ENCODE data around the gene RIPK1.
"Not testable (repeated sequence)": the region's sequence is repeated elsewhere in the genome, so short reads cannot be mapped to it uniquely, and the experiment has no call there.

The RIPK1 gene

GRCh38 chr6:3136292-3137011, 68.2 kb downstream of the RIPK1 start:
- no peak for DNase-seq (ENCODE audit: low read depth)

DNA sequence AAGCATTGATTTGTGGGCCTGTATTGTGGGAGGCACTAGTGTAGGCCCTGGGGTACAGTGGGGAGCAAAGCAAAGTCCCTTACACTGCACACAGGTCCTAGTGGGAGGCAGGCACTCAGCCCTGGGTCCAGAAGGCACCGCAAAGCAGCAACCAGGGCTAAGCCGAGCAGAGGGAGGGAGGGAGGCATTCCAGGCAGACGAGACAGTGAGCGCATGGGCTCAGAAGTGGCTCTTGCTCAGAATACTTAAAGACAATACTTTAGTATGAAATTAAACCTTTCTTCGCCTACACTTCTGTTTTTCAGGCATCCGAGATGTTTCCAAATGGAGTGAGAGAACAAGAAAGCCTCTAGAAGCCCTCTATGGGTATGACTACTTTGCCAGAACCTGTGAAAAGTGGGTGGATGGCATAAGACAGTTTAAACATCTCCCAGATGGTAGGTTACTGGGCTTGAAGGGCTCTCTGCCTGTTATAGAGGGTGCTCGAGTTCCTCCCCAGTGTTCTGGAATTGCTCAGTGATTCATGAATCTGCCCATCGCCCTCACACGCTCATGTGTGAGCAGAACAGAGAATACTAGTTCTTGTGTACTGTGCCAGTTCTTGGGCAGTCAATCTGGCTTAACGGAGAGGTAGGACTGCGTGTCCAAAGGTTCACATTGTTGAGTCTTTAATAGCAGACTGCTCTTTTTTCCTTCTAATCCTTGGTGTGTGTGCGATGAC, 68.9 kb downstream of the RIPK1 start:
- no peak for DNase-seq (ENCODE audit: low read depth)

GRCh38 chr6:3137873-3138272, 69.6 kb downstream of the RIPK1 start:
- not testable (repeated sequence) for DNase-seq (ENCODE audit: low read depth)

DNA sequence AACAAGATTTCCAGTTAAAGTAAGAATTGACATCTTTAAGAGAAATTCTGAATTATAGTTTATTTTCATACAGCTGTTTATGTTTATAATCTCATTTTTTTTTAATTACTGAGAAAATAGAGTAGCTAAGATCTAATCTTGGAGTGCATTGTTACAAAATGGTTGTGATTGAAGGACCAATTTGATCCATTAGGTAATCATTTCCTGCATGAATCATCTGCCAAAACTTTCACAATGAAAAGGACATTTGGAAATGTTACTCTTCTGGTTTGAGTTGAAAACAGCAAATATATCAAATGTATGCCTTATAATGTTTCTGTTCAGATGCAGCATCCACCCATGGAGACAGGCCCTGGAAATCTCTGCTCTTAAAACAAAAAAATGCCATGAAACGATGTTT, 70.0 kb downstream of the RIPK1 start:
- no peak for DNase-seq (ENCODE audit: low read depth)

DNA sequence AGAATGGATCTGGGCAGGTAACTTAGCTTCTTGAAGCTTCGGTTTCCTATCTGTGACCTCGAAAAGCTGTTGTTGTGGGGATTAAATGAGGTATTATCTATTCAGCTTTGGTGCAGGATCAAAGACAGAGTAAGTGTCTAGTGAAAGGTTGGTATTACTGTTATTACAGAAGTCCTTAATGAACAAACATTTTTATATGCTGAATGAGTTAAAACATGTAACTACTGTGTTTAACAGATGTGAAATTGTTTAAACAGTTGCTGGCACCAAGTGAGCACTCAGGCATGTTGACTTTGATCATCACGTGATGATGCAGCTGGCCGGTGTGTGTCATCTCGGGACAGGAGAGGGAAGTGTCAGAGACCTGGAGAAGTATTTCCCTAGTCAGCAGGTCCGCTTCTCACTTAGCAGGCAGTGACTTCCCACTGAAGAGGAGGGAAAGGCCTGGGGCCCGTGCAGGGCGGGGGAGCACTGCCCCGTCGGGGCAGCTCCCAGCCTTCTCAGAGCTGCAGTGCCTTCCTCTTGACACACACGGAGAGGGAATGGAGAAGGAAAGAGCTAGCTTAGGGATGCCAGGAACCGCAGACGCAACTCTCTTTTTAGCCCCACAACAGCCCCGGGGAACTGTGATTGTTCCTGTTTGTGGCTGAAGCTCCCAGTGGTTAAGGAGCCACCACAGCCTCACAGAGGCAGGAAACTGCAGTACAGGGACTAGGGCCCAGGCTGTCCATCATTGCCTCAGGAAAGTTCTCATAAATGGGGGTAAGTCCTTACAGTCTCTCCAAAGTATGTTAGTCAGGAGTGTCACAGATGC, 71.0 kb downstream of the RIPK1 start:
- DNase-seq (ENCODE audit: low read depth) = no peak

DNA sequence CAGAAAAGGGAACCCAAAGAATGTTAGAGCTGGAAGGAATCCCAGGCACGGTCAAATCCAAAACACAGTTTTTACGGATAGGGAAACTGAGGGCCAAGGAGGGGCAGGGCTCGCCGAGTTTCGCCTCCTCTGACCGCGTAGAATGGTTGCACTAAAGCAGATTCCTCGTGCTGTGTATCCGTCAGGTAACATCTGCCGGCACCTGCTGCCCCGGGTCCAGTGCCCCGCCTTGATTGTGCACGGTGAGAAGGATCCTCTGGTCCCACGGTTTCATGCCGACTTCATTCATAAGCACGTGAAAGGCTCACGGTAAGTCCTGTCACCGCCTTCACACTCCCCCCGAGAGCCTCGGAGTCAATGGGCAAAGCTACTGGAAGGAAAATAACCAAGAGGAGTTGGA, 71.9 kb downstream of the RIPK1 start:
- no peak for DNase-seq (ENCODE audit: low read depth)

DNA sequence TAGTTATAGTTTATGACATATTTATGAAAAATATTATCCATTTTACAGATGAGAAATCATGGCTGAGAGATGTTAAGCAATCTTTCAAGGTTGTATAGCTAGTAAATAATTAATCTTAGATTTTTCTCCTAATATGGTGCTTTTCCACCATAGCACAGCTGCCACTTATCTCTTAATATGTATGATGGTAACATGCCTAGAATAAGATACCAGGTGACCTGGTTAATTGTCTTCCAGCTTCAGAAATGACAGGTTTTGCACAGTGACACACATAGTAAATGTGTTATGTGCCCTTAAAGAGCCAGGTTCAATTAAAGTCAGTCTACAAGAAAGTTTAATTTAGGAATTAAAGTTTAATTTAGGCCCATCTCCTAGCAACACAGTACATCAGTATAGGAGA, 74.2 kb downstream of the RIPK1 start:
- DNase-seq (ENCODE audit: low read depth) = no peak

DNA sequence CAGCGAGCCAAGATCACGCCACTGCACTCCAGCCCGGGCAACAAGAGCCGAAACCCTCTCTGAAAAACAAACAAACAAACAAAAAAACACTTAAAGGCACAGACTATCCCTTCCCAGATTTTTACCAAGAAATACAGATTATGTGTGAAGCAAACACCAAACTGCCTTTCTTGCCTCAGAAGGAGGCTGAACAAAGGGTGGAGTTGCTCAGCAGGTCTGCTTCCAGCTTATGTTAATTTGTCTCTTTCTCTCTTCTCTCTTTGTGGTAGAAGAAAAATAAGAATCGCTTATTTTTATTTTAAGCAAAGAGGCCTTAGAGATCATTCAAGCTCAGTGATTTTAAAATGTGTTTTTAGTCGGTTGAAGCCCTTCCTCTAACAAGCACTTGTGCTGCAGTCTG, 74.9 kb downstream of the RIPK1 start:
- DNase-seq (ENCODE audit: low read depth) = no peak

GRCh38 chr6:3144571-3144970, 76.3 kb downstream of the RIPK1 start:
- no peak for DNase-seq (ENCODE audit: low read depth)

GRCh38 chr6:3147914-3148757, 79.8 kb downstream of the RIPK1 start:
- DNase-seq (ENCODE audit: low read depth) = no peak

DNA sequence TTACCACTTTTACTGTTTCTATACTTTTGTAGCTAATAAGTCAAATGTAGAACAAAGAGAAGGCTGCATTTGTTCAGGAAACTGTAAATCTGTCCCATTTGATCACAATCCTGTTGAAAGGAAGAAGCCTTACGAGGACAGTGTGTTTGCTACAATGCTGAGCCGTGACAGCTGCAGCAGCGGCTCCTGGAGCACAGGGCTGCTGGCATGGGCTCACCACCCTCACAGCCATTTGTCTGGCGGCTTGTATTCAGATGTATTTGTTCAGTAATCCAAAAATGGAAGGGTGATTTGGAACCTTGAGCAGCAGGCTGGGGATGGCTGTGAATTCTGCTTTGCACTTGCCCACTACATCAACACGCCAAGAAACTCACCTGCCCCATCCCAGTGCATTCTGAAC, 83.4 kb downstream of the RIPK1 start:
- DNase-seq (ENCODE audit: low read depth) = no peak

DNA sequence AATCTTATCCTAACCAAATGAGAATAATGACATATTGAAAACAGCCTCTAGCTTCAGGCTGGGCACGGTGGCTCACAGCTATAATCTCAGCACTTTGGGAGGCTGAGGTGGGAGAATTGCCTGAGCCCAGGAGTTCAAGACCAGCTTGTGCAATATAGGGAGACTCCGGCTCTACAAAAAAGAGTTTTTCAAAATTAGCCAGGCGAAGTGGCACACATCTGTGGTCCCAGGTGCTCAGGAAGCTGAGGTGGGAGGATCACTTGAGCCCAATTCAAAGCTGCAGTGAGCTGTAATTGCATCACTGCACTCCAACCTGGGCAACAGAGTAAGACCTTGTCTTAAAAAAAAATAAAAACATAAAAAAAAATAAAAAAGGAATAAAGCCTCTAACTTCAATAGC, 84.4 kb downstream of the RIPK1 start:
- DNase-seq (ENCODE audit: low read depth) = no peak

DNA sequence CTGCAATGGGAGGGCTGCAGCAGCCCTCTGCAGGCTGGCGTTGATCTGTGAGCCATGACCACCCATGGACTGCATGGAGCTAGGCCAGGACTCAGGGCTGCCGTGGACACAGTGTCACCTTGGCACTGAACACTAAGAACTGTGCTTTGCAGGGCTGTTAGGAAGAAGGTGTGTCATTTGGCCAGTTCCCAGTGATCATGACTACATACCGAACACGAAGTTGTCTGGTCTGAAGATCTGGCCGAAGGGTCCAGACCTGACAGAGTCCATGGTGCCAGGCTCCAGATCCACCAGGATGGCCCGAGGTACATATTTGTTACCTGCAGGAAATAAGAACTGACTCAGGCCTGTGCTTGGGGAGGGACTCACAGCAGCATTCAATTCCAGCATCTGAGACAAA, 87.1 kb downstream of the RIPK1 start:
- DNase-seq (ENCODE audit: low read depth) = not testable (repeated sequence)

GRCh38 chr6:3156184-3157130, 88.2 kb downstream of the RIPK1 start:
- peak; percentile 3 for DNase-seq (ENCODE audit: low read depth)

DNA sequence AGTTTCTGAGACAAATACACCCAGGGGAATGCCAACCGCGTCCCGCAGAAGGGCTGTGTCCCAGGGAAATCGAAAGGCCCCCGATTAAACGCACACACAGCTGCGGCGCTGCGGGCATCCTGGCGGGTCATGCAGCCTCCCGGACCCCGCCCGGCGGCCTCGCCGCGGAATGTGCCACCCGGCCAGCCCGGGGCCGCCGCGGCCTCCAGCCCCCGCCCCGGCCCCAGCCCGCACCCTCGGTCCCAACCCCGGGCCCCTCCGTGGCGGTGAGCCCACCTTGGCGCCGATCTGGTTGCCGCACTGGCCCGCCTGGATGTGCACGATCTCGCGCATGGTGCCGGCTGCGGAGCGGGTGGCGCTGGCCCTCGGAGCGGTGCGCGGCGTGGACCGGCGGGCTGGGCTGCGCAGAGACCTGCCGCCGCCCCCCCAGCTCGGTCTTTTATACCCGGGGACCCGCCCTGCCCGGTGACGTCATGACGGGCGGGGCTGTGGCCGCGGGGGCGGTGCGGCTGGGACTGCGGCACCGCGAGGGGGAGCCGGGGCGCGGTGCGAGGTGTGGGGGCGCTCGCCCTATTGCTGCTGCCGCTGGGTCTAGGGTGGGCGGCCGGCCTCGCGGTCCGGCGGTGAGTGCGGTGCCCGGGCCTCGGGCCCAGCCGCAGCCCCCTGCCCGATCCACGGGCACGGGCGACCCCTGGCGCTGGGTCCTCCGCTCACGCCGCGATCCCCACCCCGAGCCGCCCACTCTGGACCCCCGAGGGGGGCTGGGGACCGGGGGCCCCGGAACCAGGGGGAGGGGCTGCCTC, 89.0 kb downstream of the RIPK1 start, which contains the start of gene TUBB2A:
Gene TUBB2A, minus strand, starts transcription at position 414 of the 803 bp plus-strand sequence. Its CDS starts 81 bp downstream, at position 333.
- DNase-seq (ENCODE audit: low read depth) = peak; percentile 84

- DNase-seq (ENCODE audit: low read depth) = peak; percentile 64
These were observed 91.8 kb downstream of the RIPK1 start for GRCh38 chr6:3159805-3160781.

DNA sequence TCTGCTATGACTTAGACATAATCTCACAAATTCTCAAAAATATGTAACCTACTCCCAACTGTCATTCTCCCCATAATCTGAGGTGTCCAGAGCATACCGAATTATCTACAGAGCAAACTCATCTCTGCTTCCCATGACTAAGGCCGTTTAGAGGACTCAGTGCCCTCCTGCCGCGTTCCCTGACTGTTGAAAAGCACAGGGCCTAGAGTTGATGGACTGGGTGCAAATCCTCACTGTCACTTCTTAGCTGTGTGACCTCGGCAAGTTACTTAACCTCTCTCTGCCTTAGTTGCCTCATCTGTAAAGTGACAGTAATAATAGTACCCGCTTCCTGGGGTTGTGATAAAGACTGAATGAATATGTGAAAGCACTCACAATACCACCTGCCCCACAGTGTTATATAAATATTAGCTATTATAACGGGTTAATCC, 93.8 kb downstream of the RIPK1 start:
- DNase-seq (ENCODE audit: low read depth) = no peak

GRCh38 chr6:3162565-3163247, 94.4 kb downstream of the RIPK1 start:
- DNase-seq (ENCODE audit: low read depth) = peak; percentile 36

All from T follicular helper cell (primary cell).